Prostate gland (tissue), 2 donors: ENCODE results near the gene ANP32B.

Experiments used
- CTCF ChIP-seq, 4 experiments: fragments of 200-600 bp in 2 of 4; fragments of 450-650 bp in 2 of 4; sonication (generic) in 2 of 4; IDR thresholded peaks; 1 replicate in 3 of 4; 2 replicates in 1 of 4; pipeline ENCODE4 v1.5.1; 2016 to 2019; ENCODE audit warnings: antibody characterized with exemption in 4 of 4, mild to moderate bottlenecking in 2 of 4, moderate library complexity in 2 of 4
- POLR2A ChIP-seq: fragments of 450-650 bp; IDR thresholded peaks from one replicate; pipeline ENCODE4 v1.6.1; 2016; ENCODE audit warnings: antibody characterized with exemption, mild to moderate bottlenecking
- POLR2AphosphoS5 ChIP-seq: sonication (generic); formaldehyde crosslinking; IDR thresholded peaks from one replicate; pipeline ENCODE4 v1.6.1; 2017; ENCODE audit warnings: antibody characterized with exemption

GRCh38 chr9:98043915-98044314 is 60.8 kb downstream of the ANP32B start:
- TF ChIP-seq CTCF (IDR thresholded peaks at IDR 0.05) (no peak), POLR2AphosphoS5 (no peak), POLR2A (no peak)
